NT2/D1 (cell line): ENCODE results near the gene ANKRD34A.

Experiments
- SUZ12 ChIP-seq: IDR thresholded peaks from 2 replicates; pipeline ENCODE4 v1.6.1; 2011; ENCODE audit not compliant: insufficient read length, insufficient read depth; ENCODE audit errors: extremely low read depth
- YY1 ChIP-seq: IDR thresholded peaks from 2 replicates; pipeline ENCODE4 v1.6.1; 2011; ENCODE audit not compliant: insufficient read length, insufficient read depth
- ZNF274 ChIP-seq: IDR thresholded peaks from 2 replicates; pipeline ENCODE4 v1.6.1; 2011; ENCODE audit warnings: mild to moderate bottlenecking, low read depth, low read length

- TF ChIP-seq YY1 (no peak), ZNF274 (no peak), SUZ12 (no peak)
These were observed 28.7 kb downstream of the ANKRD34A start for GRCh38 chr1:145935708-145936107.
